ENCODE results near the gene NOC4L. TPM values are rescaled to one million over a fixed set of nuclear protein-coding genes. Genes with fewer than 3 reads are reported as not detected.

NOC4L gene
- total RNA-seq, 1 donor = 3.3 TPM

DNA sequence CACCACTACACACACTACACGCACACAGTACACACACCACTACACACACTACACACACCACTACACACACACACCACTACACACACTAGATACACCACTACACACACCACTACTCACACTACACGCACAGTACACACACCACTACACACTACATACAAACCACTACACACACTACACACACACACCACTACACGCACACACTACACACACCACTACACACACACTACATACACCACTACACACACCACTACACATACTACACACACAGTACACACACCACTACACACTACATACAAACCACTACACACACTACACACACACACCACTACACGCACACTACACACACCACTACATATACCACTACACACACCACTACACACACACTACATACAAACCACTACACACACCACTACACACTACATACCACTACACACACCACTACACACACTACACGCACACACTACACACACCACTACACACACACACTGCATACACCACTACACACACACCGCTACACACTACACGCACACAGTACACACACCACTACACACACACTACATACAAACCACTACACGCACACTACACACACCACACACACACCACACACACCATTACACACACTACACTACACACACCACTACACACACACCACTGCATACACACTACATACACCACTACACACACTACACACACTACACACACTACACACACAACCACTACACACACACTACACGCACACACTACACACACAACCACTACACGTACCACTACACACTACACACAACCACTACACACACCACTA, 11.7 kb downstream of the NOC4L start:
- no peaks in the 10 kb centered on the region for H3K27me3 ChIP-seq (ENCODE audit: insufficient read depth, low read length)
- peaks cover 6% of the 10 kb centered on the region for H3K4me1 ChIP-seq (ENCODE audit: insufficient read depth, low read length)
- H3K4me3 ChIP-seq (ENCODE audit: low read length) = no peak overlapping the region
- no peaks in the 10 kb centered on the region for H3K9me3 ChIP-seq (ENCODE audit: low read depth, low read length)

DNA sequence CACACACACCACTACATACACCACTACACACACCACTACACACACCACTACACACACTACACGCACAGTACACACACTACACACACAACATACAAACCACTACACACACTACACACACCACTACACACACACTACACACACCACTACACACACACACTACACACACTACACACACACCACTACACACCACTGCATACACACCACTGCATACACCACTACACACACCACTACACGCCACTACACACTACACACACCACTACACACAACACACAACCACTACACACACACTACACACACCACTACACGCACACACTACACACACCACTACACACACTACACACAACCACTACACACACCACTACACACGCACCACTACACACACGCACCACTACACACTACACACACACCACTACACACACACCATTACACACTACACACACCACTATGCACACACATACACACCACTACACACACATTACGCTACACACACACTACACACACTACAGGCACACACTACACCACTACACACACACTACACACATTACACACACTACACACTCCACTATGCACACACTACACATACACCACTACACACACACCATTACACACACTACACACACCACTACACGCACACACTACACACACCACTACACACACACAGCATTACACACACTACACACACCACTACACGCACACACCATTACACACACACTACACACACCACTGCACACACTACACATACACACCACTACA, 12.5 kb downstream of the NOC4L start:
- H3K9me3 ChIP-seq (ENCODE audit: low read depth, low read length) = no peaks in the 10 kb centered on the region
- peaks cover 6% of the 10 kb centered on the region for H3K4me1 ChIP-seq (ENCODE audit: insufficient read depth, low read length)
- no peaks in the 10 kb centered on the region for H3K27me3 ChIP-seq (ENCODE audit: insufficient read depth, low read length)
- H3K4me3 ChIP-seq (ENCODE audit: low read length) = no peak overlapping the region

DNA sequence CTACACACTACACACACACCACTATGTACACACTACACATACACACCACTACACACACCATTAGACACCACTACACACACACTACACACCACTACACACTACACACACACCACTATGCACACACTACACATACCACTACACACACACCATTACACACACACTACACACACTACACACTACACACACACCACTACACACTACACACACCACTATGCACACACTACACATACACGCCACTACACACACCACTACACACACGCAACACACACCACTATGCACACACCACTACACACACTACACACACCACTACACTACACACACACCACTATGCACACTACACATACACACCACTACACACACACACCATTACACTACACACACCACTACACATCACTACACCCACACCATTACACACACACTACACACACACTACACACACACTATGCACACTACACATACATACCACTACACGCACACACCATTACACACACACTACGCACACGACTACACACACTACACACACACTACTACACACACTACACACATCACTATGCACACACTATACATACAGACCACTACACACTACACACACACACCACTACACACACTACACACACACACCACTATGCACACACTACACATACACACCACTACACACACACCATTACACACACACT, 13.6 kb downstream of the NOC4L start:
- no peak overlapping the region for H3K4me3 ChIP-seq (ENCODE audit: low read length)
- no peaks in the 10 kb centered on the region for H3K9me3 ChIP-seq (ENCODE audit: low read depth, low read length)
- H3K4me1 ChIP-seq (ENCODE audit: insufficient read depth, low read length) = peaks cover 15% of the 10 kb centered on the region
- no peaks in the 10 kb centered on the region for H3K27me3 ChIP-seq (ENCODE audit: insufficient read depth, low read length)

- Histone ChIP-seq H3K4me1 (ENCODE audit: insufficient read depth, low read length) (peaks cover 23% of the 10 kb centered on the region), H3K27me3 (ENCODE audit: insufficient read depth, low read length) (no peaks in the 10 kb centered on the region), H3K9me3 (ENCODE audit: low read depth, low read length) (no peaks in the 10 kb centered on the region), H3K4me3 (ENCODE audit: low read length) (no peak overlapping the region)
These were observed 14.7 kb downstream of the NOC4L start for GRCh38 chr12:132158677-132159554.

GRCh38 chr12:132159555-132160003, 15.3 kb downstream of the NOC4L start:
- H3K4me1 ChIP-seq (ENCODE audit: insufficient read depth, low read length) = peaks cover 18% of the 10 kb centered on the region

DNA sequence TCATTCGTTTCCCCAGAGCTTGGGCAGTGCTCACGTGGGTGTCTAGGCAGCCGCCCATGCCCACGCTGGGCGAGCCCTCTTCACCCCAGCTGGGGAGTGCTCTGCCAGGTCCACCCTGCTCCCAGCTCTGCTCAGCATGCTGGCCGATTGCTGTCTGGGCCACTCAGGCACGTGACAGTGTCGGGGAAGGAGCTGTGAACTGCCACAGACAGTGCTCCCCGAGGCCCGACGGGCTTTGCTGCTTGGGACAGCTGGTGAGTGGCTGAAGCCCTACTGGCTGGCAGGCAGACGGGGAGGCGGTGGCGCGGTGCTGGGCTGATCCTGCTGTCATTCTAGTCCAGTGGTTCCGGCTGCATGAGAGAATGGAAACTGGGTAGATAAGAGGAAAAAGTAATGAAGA, 15.8 kb downstream of the NOC4L start:
- H3K4me1 ChIP-seq (ENCODE audit: insufficient read depth, low read length) = peaks cover 18% of the 10 kb centered on the region
- H3K27me3 ChIP-seq (ENCODE audit: insufficient read depth, low read length) = no peaks in the 10 kb centered on the region
- no peaks in the 10 kb centered on the region for H3K9me3 ChIP-seq (ENCODE audit: low read depth, low read length)
- no peak overlapping the region for H3K4me3 ChIP-seq (ENCODE audit: low read length)

More at GRCh38 chr12:132159555-132160003, 15.3 kb downstream of the NOC4L start:
- H3K27me3 ChIP-seq (ENCODE audit: insufficient read depth, low read length) = no peaks in the 10 kb centered on the region
- H3K9me3 ChIP-seq (ENCODE audit: low read depth, low read length) = no peaks in the 10 kb centered on the region
- no peak overlapping the region for H3K4me3 ChIP-seq (ENCODE audit: low read length)

GRCh38 chr12:132160601-132161035, 16.4 kb downstream of the NOC4L start:
- H3K9me3 ChIP-seq (ENCODE audit: low read depth, low read length) = no peaks in the 10 kb centered on the region
- no peak overlapping the region for H3K4me3 ChIP-seq (ENCODE audit: low read length)
- no peaks in the 10 kb centered on the region for H3K27me3 ChIP-seq (ENCODE audit: insufficient read depth, low read length)
- peaks cover 18% of the 10 kb centered on the region for H3K4me1 ChIP-seq (ENCODE audit: insufficient read depth, low read length)

DNA sequence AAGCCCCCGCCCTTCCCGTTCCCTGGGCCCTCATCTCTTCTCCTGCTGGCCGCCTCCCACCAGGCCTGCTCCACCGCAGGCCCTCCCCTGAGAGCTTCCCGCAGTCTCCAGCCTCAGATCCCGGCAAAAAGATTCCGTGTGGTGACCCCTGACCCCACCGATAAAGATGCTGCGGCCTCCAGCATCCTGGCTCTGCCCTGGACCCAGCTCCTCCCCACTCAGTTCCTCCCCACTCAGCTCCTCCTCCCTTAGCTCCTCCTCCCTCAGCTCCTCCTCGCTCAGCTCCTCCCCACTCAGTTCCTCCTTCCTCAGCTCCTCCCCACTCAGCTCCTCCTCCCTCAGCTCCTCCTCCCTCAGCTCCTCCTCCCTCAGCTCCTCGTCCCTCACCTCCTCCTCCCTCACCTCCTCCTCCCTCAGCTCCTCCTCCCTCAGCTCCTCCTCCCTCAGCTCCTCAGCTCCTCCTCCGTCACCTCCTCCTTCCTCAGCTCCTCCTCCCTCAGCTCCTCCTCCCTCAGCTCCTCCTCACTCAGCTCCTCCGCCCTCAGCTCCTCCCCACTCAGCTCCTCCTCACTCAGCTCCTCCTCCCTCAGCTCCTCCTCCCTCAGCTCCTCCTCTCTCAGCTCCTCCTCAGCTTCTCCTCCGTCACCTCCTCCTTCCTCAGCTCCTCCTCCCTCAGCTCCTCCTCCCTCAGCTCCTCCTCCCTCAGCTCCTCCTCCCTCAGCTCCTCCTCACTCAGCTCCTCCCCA, 17.0 kb downstream of the NOC4L start:
- Histone ChIP-seq H3K4me3 (ENCODE audit: low read length) (no peak overlapping the region), H3K9me3 (ENCODE audit: low read depth, low read length) (no peaks in the 10 kb centered on the region), H3K27me3 (ENCODE audit: insufficient read depth, low read length) (no peaks in the 10 kb centered on the region), H3K4me1 (ENCODE audit: insufficient read depth, low read length) (peaks cover 18% of the 10 kb centered on the region)

- H3K4me3 ChIP-seq (ENCODE audit: low read length) = no peak overlapping the region
- H3K4me1 ChIP-seq (ENCODE audit: insufficient read depth, low read length) = peaks cover 18% of the 10 kb centered on the region
- no peaks in the 10 kb centered on the region for H3K9me3 ChIP-seq (ENCODE audit: low read depth, low read length)
- no peaks in the 10 kb centered on the region for H3K27me3 ChIP-seq (ENCODE audit: insufficient read depth, low read length)
These were observed 17.7 kb downstream of the NOC4L start for GRCh38 chr12:132161796-132162507.

DNA sequence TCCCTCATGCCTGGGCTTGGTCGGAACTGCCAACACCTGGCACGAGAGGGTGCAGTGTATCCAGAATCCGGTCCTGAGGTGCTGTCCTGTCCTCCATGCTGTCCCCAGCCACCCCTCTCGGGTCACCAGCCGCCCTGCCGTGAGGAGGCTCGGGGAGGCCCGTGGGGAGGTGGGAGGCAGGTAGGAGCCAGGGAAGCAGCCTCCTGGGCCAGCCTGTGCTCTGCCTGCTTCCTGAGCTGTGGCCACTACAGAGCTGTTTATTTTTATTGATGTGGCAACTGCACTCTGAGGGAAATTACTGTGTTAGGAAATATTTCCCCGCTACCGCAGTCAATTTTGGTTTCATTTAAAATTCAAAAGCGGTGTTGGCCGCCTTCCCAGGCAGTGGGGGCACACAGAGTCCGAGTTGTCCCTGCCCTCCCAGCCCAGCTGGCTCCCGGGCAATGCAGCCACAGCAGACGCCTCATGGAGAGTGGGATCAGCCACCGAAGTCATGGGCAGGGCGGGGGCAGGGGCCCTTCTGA, 18.3 kb downstream of the NOC4L start:
- peaks cover 18% of the 10 kb centered on the region for H3K4me1 ChIP-seq (ENCODE audit: insufficient read depth, low read length)
- H3K27me3 ChIP-seq (ENCODE audit: insufficient read depth, low read length) = no peaks in the 10 kb centered on the region
- H3K9me3 ChIP-seq (ENCODE audit: low read depth, low read length) = no peaks in the 10 kb centered on the region
- peak overlapping the region; percentile 6 for H3K4me3 ChIP-seq (ENCODE audit: low read length)

- Histone ChIP-seq H3K9me3 (ENCODE audit: low read depth, low read length) (no peaks in the 10 kb centered on the region), H3K4me3 (ENCODE audit: low read length) (peak overlapping the region; percentile 6), H3K4me1 (ENCODE audit: insufficient read depth, low read length) (peaks cover 18% of the 10 kb centered on the region), H3K27me3 (ENCODE audit: insufficient read depth, low read length) (no peaks in the 10 kb centered on the region)
These were observed 19.0 kb downstream of the NOC4L start for GRCh38 chr12:132163041-132163910.

DNA sequence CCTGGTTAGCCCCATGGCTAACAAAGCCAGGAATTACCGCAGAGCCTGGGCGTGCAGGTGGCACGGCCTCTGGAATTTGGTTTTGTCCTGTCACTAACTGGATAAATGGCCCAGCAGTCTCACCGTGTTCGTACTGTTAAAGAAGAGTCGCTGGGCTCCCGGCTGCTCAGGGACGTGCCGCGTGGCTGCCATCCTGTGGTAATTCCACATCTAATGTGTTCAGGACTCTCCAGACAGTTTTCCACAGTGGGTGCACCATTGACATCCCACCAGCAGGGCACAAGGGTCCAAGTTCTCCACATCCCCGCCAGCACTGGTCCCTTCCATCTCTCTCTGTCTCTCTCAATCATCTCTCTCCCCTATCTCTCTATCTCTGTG, 19.6 kb downstream of the NOC4L start:
- H3K4me1 ChIP-seq (ENCODE audit: insufficient read depth, low read length) = peaks cover 18% of the 10 kb centered on the region
- H3K27me3 ChIP-seq (ENCODE audit: insufficient read depth, low read length) = no peaks in the 10 kb centered on the region
- no peak overlapping the region for H3K4me3 ChIP-seq (ENCODE audit: low read length)
- no peaks in the 10 kb centered on the region for H3K9me3 ChIP-seq (ENCODE audit: low read depth, low read length)

All from mononuclear cell (primary cell).